Left renal pelvis (tissue), 4 donors: ENCODE measurements around the gene ANKMY1. TPM values are rescaled to one million over a fixed set of nuclear protein-coding genes. Genes with fewer than 3 reads are reported as not detected.

Experiments used
- DNase-seq, 4 donors: peaks; one replicate each; pipeline ENCODE4 v3.0.0-alpha.2; 2013; ENCODE audit warnings: low read depth in 4 of 4, low spot score in 3 of 4
- polyA plus RNA-seq, 4 donors: library from polyadenylated mRNA; unstranded; fragments of 120-200 nt; gene quantifications; one replicate each; pipeline ENCODE4 v1.2.1, GENCODE V29; 2013; ENCODE audit not compliant: insufficient read length in 4 of 4

ANKMY1 gene
- polyA plus RNA-seq, 4 donors: 10.0 to 17.8 (median 11.1) TPM

- DNase-seq: no peak
Observed at GRCh38 chr2:240579771-240580614, 22.2 kb upstream of the ANKMY1 start.

- DNase-seq: no peak
Observed at GRCh38 chr2:240579071-240579762, 21.4 kb upstream of the ANKMY1 start.

- DNase-seq: no peak
Observed at GRCh38 chr2:240578488-240578887, 20.7 kb upstream of the ANKMY1 start.

GRCh38 chr2:240578110-240578450 lies 20.3 kb upstream of the ANKMY1 start:
- no peak for DNase-seq

GRCh38 chr2:240577281-240578109 lies 19.7 kb upstream of the ANKMY1 start:
- no peak for DNase-seq

- no peak for DNase-seq
Observed at GRCh38 chr2:240576436-240577205, 18.8 kb upstream of the ANKMY1 start.

- no peak for DNase-seq
Observed at GRCh38 chr2:240576036-240576435, 18.2 kb upstream of the ANKMY1 start.

GRCh38 chr2:240575101-240575965 lies 17.5 kb upstream of the ANKMY1 start:
- DNase-seq: no peak

GRCh38 chr2:240574386-240575100 lies 16.8 kb upstream of the ANKMY1 start:
- DNase-seq: no peak

GRCh38 chr2:240573516-240574385 lies 16.0 kb upstream of the ANKMY1 start:
- DNase-seq: no peak

GRCh38 chr2:240573071-240573515 lies 15.3 kb upstream of the ANKMY1 start:
- DNase-seq: no peak

- DNase-seq: no peak
Observed at GRCh38 chr2:240572141-240573031, 14.6 kb upstream of the ANKMY1 start.

- no peak for DNase-seq
Observed at GRCh38 chr2:240571314-240571973, 13.7 kb upstream of the ANKMY1 start.

GRCh38 chr2:240570531-240571313 lies 12.9 kb upstream of the ANKMY1 start:
- no peak for DNase-seq

- DNase-seq: no peak
Observed at GRCh38 chr2:240569998-240570530, 12.3 kb upstream of the ANKMY1 start.
